B cell (primary cell): ENCODE measurements around the gene ARMS2. TPM values are rescaled to one million over a fixed set of nuclear protein-coding genes. Genes with fewer than 3 reads are reported as not detected.

Source experiments
- ATAC-seq: fragments of 200-7000 bp; cut with Tn5 transposase; one replicate; pipeline ENCODE4 v1.10.0; 2021; ENCODE audit warnings: low read depth, mild to moderate bottlenecking, moderate number of reproducible peaks, moderate library complexity
- CTCF ChIA-PET: fragments of 350-600 bp; sonication (Branson Sonifier 250); formaldehyde crosslinking; loops from one replicate; lab custom pipeline; 2021; ENCODE audit warnings: antibody characterized with exemption, inconsistent platforms; lab: Charles Lee
- POLR2A ChIA-PET: fragments of 350-600 bp; sonication (Branson Sonifier 250); formaldehyde crosslinking; loops from one replicate; lab custom pipeline; 2021; ENCODE audit warnings: antibody characterized with exemption; lab: Charles Lee
- DNase-seq: peaks from one replicate; pipeline ENCODE4 v3.0.0; 2013
- H2AFZ ChIP-seq: 2 replicates; pipeline ENCODE4 v1.6.1; 2012; ENCODE audit warnings: mild to moderate bottlenecking, low read depth, low read length; ENCODE audit not compliant: insufficient read depth, poor library complexity, severe bottlenecking
- H3K27ac ChIP-seq, 2 donors: 1 replicate in 1 of 2; 2 replicates in 1 of 2; pipeline ENCODE4 v1.5.1; 2012 to 2013; ENCODE audit warnings: low read length in 2 of 2, mild to moderate bottlenecking in 2 of 2, moderate library complexity in 1 of 2
- H3K27me3 ChIP-seq, 4 experiments: fragments of 200-600 bp in 1 of 4; sonication (generic) in 1 of 4; replicated peaks in 1 of 4; 1 replicate in 2 of 4; 2 replicates in 2 of 4; pipeline versions ENCODE4 v1.6.1 to v1.7.0; 2013 to 2016; ENCODE audit warnings: low read length in 3 of 4, mild to moderate bottlenecking in 2 of 4, mixed read lengths in 1 of 4, moderate library complexity in 1 of 4; ENCODE audit not compliant: insufficient read depth in 4 of 4, control insufficient read depth in 3 of 4; ENCODE audit errors: control extremely low read depth in 1 of 4
- H3K36me3 ChIP-seq, 2 experiments: replicated peaks in 1 of 2; 1 replicate in 1 of 2; 2 replicates in 1 of 2; pipeline versions ENCODE4 v1.6.1 to v1.7.1; 2013; ENCODE audit warnings: low read length in 1 of 2; ENCODE audit not compliant: insufficient read depth in 2 of 2, control insufficient read depth in 1 of 2; ENCODE audit errors: control extremely low read depth in 1 of 2, extremely low read depth in 1 of 2
- H3K4me1 ChIP-seq, 2 donors: fragments of 200-600 bp in 1 of 2; sonication (generic) in 1 of 2; 1 replicate in 1 of 2; 2 replicates in 1 of 2; pipeline versions ENCODE4 v1.5.1 to v1.6.1; 2013 to 2017; ENCODE audit warnings: low read length in 2 of 2; ENCODE audit not compliant: control insufficient read depth in 2 of 2, insufficient read depth in 2 of 2
- H3K4me2 ChIP-seq: replicated peaks from 2 replicates; pipeline ENCODE3; 2012; ENCODE audit warnings: mild to moderate bottlenecking, low read depth, low read length; ENCODE audit not compliant: poor library complexity, severe bottlenecking
- H3K4me3 ChIP-seq, 5 experiments: fragments of 200-600 bp in 1 of 5; sonication (generic) in 1 of 5; 1 replicate in 3 of 5; 2 replicates in 2 of 5; pipeline versions ENCODE4 v1.5.1 to v1.7.0; 2011 to 2016; ENCODE audit warnings: low read length in 4 of 5, mild to moderate bottlenecking in 4 of 5, low read depth in 2 of 5, control low read depth in 1 of 5, moderate library complexity in 1 of 5; ENCODE audit not compliant: insufficient read depth in 1 of 5; ENCODE audit errors: control extremely low read depth in 1 of 5, extremely low read depth in 1 of 5
- H3K79me2 ChIP-seq: fragments of 200-600 bp; sonication (generic); one replicate; pipeline ENCODE4 v1.6.0; 2016; ENCODE audit warnings: low read length; ENCODE audit not compliant: control insufficient read depth, insufficient read depth
- H3K9ac ChIP-seq: fragments of 200-600 bp; sonication (generic); 2 replicates; pipeline ENCODE4 v1.6.1; 2017; ENCODE audit warnings: mild to moderate bottlenecking, low read length, moderate library complexity
- H3K9me3 ChIP-seq, 3 donors: one replicate each; pipeline versions ENCODE4 v1.6.1 to v1.7.1; 2013; ENCODE audit warnings: low read length in 2 of 3; ENCODE audit not compliant: control insufficient read depth in 2 of 3, insufficient read depth in 1 of 3; ENCODE audit errors: control extremely low read depth in 1 of 3
- H4K20me1 ChIP-seq: 2 replicates; pipeline ENCODE4 v1.6.0; 2012; ENCODE audit warnings: mild to moderate bottlenecking, low read length; ENCODE audit not compliant: insufficient read depth, control insufficient read depth, poor library complexity, severe bottlenecking
- H3K27ac Mint-ChIP-seq: one replicate; pipeline ENCODE4 v1.8.0; 2021; ENCODE audit warnings: mixed read lengths
- H3K27me3 Mint-ChIP-seq: one replicate; pipeline ENCODE4 v1.8.0; 2021; ENCODE audit warnings: mixed read lengths
- H3K4me1 Mint-ChIP-seq: one replicate; pipeline ENCODE4 v1.8.0; 2021; ENCODE audit warnings: mixed read lengths
- H3K4me3 Mint-ChIP-seq: one replicate; pipeline ENCODE4 v1.8.0; 2021; ENCODE audit warnings: mixed read lengths
- H3K9me3 Mint-ChIP-seq: one replicate; pipeline ENCODE4 v1.8.0; 2022; ENCODE audit warnings: mixed read lengths; ENCODE audit not compliant: insufficient read depth
- EZH2 ChIP-seq: IDR thresholded peaks from 2 replicates; pipeline ENCODE4 v1.6.1; 2012; ENCODE audit warnings: borderline replicate concordance, low read depth, mild to moderate bottlenecking, moderate library complexity, low read length; ENCODE audit not compliant: insufficient read depth, poor library complexity, severe bottlenecking
- WGBS: methylation state at CpG from one replicate; pipeline ENCODE4 v1.1.5; 2013; ENCODE audit warnings: missing lambda C conversion rate; ENCODE audit not compliant: insufficient coverage; 5-methylcytosine and 5-hydroxymethylcytosine counted together
- intact Hi-C: fragments of 100-400 bp; cut with micrococcal nuclease; formaldehyde crosslinking; loops from one replicate; pipeline ENCODE4 v1.10.0; 2022
- polyA plus RNA-seq: library from polyadenylated mRNA; depleted of rRNA; stranded (reverse); fragments of >200 nt; gene quantifications from 2 replicates; pipeline ENCODE4 v1.2.3, GENCODE V29; 2012
- total RNA-seq, 2 donors: library from RNA; stranded (reverse); fragments of 120-200 nt in 1 of 2; gene quantifications; 1 replicate in 1 of 2; 2 replicates in 1 of 2; pipeline versions ENCODE4 v1.2.3 to v1.2.4, GENCODE V29; 2013 to 2022
- TF ChIP-seq, protein P1 (sequence below): fragments of 200-600 bp; IDR thresholded peaks from one replicate; pipeline ENCODE4 v1.8.0; 2022; ENCODE audit warnings: antibody characterized with exemption, mild to moderate bottlenecking

Gene ARMS2
- total and polyA plus RNA-seq, 2 donors (not counting 1 experiment from before 2014, with no cell fraction given) = not detected

DNA sequence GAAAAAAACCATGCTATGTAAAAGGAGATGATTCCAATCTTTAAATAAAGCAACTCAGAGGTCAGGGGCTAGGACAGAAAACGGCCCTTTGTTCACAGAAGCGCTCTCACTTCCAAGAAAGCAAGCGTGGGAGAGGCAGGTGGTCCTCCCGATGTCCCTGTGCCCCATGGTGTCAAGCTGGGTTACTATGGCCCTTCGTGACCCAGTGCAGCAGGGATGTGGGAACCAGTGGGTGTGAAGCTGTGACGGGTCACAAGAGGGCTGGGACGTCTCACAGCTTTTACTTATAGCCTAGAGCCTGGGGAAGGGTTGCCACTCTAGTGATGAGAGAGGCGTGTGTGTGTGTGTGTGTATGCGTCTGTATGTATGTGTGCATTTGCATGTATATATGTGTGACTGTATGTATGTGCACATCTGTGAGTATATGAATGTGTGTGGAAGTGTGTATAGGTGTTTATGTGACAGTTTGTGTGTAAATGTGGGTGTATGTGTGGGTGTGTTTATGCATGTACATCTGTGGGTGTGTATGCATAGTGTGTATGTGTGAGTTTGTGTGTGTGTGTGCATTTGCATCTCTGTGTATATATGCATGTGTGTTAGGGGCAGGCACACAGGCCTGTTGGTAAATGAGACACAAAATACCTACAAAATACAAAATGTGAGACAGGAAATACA, 32.1 kb downstream of the ARMS2 start:
- Histone ChIP-seq H3K9me3 (peaks cover 0 to 4% (median 0%) of the 10 kb centered on the region in 3 donors), H3K4me3 (no peak overlapping the region), H3K27ac (no peak overlapping the region), H3K9ac (no peak overlapping the region), H4K20me1 (no peaks in the 10 kb centered on the region), H2AFZ (no peak overlapping the region), H3K4me1 (no peaks in the 10 kb centered on the region), H3K36me3 (no peaks in the 10 kb centered on the region), H3K27me3 (no peaks in the 10 kb centered on the region), H3K4me2 (no peak overlapping the region), H3K79me2 (no peaks in the 10 kb centered on the region)
- peaks cover 26% of the 10 kb centered on the region for H3K27me3 Mint-ChIP-seq
- no peak overlapping the region for H3K27ac Mint-ChIP-seq
- ATAC-seq (no peak), DNase-seq (no peak)
- no peaks in the 10 kb centered on the region for H3K4me1 Mint-ChIP-seq
- ChIA-PET POLR2A (no interaction called here), CTCF (no interaction called here)
- peaks cover 3% of the 10 kb centered on the region for H3K9me3 Mint-ChIP-seq
- WGBS = 87% methylated on average over 9 of the region's 9 CpGs
- no peak for TF ChIP-seq EZH2
- TF ChIP-seq, protein P1, sequence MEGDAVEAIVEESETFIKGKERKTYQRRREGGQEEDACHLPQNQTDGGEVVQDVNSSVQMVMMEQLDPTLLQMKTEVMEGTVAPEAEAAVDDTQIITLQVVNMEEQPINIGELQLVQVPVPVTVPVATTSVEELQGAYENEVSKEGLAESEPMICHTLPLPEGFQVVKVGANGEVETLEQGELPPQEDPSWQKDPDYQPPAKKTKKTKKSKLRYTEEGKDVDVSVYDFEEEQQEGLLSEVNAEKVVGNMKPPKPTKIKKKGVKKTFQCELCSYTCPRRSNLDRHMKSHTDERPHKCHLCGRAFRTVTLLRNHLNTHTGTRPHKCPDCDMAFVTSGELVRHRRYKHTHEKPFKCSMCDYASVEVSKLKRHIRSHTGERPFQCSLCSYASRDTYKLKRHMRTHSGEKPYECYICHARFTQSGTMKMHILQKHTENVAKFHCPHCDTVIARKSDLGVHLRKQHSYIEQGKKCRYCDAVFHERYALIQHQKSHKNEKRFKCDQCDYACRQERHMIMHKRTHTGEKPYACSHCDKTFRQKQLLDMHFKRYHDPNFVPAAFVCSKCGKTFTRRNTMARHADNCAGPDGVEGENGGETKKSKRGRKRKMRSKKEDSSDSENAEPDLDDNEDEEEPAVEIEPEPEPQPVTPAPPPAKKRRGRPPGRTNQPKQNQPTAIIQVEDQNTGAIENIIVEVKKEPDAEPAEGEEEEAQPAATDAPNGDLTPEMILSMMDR = no peak
- H3K4me3 Mint-ChIP-seq = no peak overlapping the region
- intact Hi-C loops = no loop called here

DNA sequence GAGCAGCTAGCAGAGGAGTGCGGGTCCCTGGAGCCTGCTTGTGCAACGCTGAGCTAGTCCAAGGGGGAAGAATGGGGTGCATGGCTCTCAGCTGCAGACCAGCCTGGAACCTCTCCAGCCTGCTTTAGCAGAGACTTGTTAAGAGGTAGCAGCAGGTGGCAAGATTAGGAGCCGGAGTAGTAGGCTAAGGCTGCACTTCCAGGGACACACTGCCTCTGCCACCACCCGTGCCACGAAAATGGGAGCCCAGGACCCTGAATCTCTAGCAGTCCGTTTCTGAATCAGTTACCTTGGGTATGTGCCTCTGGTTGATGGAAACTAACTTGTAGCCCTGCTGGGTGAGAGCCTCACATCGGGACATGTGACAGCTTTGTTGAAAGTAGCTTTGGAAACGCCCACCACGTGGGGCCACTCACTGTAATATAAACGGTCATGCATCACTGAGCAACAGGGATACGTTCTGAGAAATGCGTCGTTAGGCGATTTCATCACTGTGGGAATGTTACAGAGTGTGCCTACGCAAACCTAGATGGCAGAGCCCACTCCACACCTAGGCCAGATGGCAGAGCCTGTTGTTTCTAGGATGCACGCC, 32.8 kb downstream of the ARMS2 start:
- H3K4me3 Mint-ChIP-seq = no peak overlapping the region
- DNase-seq (no peak), ATAC-seq (no peak)
- CTCF ChIA-PET = no interaction called here
- WGBS = 74% methylated on average over 16 of the region's 16 CpGs
- Histone ChIP-seq H3K9ac (no peak overlapping the region), H3K79me2 (no peaks in the 10 kb centered on the region), H3K4me3 (no peak overlapping the region), H2AFZ (no peak overlapping the region), H3K36me3 (no peaks in the 10 kb centered on the region), H4K20me1 (no peaks in the 10 kb centered on the region), H3K4me2 (no peak overlapping the region), H3K9me3 (peaks cover 0 to 3% (median 0%) of the 10 kb centered on the region in 3 donors), H3K27me3 (no peaks in the 10 kb centered on the region), H3K27ac (no peak overlapping the region), H3K4me1 (no peaks in the 10 kb centered on the region)
- intact Hi-C loops = no loop called here
- no peak overlapping the region for H3K27ac Mint-ChIP-seq
- no peaks in the 10 kb centered on the region for H3K4me1 Mint-ChIP-seq
- TF ChIP-seq, protein P1 = no peak
- TF ChIP-seq EZH2 = no peak
- POLR2A ChIA-PET = no interaction called here
- no peaks in the 10 kb centered on the region for H3K9me3 Mint-ChIP-seq
- H3K27me3 Mint-ChIP-seq = peaks cover 23% of the 10 kb centered on the region
